ENCODE measurements around the gene TXN2. TPM values are rescaled to one million over a fixed set of nuclear protein-coding genes. Genes with fewer than 3 reads are reported as not detected.
A peak's percentile ranks its signal among the peaks of the same experiment; 100 is the strongest.

Gene TXN2
- total RNA-seq, 1 donor: 17.4 TPM

DNA sequence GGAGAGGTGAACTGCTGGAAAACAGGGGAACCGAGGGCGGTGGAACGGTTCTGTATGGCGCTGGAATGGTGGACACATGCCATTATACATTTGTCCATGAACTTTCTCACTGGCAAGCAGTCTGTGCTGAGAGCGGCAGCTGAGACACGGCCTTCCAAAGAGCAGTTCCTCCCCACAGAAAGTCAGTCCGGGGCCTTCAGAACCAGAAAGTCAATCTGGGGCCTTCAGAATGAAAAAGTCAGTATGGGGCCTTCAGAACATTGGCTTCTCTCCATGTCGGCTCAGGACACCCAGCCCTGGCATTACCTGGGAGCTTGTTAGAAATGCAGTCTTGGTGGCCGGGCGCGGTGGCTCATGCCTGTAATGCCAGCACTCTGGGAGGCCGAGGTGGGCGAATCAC, 8.8 kb downstream of the TXN2 start:
- peaks cover 43% of the 10 kb centered on the region for H3K36me3 ChIP-seq (ENCODE audit: insufficient read depth, low read length)

DNA sequence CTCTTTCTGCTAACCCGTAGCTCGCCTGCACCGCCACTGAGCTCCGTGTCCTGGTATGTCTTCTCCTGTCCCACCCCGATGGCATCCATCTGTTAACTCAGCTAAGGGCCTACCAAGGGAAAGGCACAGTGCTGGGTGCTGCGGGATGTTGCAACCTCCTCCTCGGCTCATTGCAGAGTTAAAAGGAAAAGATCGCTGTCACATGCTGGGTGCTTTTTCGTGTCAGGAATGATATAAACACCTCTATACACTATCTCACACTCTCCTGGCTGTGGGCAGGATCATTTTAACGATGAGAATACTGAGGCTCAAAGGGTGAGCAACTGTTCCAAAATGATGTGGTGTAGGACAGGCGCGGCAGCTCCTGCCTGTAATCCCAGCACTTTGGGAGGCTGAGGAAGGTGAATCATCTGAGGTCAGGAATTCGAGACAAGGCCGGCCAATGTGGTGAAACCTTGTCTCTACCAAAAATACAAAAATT, 10.1 kb downstream of the TXN2 start:
- peak overlapping the region; percentile 96 for H3K27ac ChIP-seq (ENCODE audit: low read depth, low read length)
- H3K79me2 ChIP-seq (ENCODE audit: insufficient read depth, low read length): peaks cover 19% of the 10 kb centered on the region
- no peak overlapping the region for H3K4me3 ChIP-seq (ENCODE audit: insufficient read depth, low read length)
- no peak overlapping the region for H2AFZ ChIP-seq (ENCODE audit: low read length)
- TF ChIP-seq, protein P1, sequence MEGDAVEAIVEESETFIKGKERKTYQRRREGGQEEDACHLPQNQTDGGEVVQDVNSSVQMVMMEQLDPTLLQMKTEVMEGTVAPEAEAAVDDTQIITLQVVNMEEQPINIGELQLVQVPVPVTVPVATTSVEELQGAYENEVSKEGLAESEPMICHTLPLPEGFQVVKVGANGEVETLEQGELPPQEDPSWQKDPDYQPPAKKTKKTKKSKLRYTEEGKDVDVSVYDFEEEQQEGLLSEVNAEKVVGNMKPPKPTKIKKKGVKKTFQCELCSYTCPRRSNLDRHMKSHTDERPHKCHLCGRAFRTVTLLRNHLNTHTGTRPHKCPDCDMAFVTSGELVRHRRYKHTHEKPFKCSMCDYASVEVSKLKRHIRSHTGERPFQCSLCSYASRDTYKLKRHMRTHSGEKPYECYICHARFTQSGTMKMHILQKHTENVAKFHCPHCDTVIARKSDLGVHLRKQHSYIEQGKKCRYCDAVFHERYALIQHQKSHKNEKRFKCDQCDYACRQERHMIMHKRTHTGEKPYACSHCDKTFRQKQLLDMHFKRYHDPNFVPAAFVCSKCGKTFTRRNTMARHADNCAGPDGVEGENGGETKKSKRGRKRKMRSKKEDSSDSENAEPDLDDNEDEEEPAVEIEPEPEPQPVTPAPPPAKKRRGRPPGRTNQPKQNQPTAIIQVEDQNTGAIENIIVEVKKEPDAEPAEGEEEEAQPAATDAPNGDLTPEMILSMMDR (IDR thresholded peaks at IDR 0.05; ENCODE audit: extremely low read depth, low read depth, low read length): no peak
- H3K4me1 ChIP-seq (ENCODE audit: insufficient read depth, low read length): peaks cover 56% of the 10 kb centered on the region
- no peaks in the 10 kb centered on the region for H3K9me3 ChIP-seq (ENCODE audit: low read depth, low read length)
- no peaks in the 10 kb centered on the region for H3K27me3 ChIP-seq (ENCODE audit: insufficient read depth, low read length)
- H4K20me1 ChIP-seq (ENCODE audit: insufficient read depth, low read length): peaks cover 5% of the 10 kb centered on the region
- DNase-seq (ENCODE audit: insufficient read length, low spot score, missing footprints): no peak
- peaks cover 33% of the 10 kb centered on the region for H3K36me3 ChIP-seq (ENCODE audit: insufficient read depth, low read length)
- H3K4me2 ChIP-seq (ENCODE audit: insufficient read depth, low read length): peak overlapping the region; percentile 49

More for the DNA sequence above, 8.8 kb downstream of the TXN2 start:
- Histone ChIP-seq H3K9me3 (ENCODE audit: low read depth, low read length) (no peaks in the 10 kb centered on the region), H4K20me1 (ENCODE audit: insufficient read depth, low read length) (peaks cover 5% of the 10 kb centered on the region), H2AFZ (ENCODE audit: low read length) (no peak overlapping the region), H3K27ac (ENCODE audit: low read depth, low read length) (peak overlapping the region; percentile 96), H3K4me2 (ENCODE audit: insufficient read depth, low read length) (no peak overlapping the region), H3K27me3 (ENCODE audit: insufficient read depth, low read length) (no peaks in the 10 kb centered on the region), H3K4me1 (ENCODE audit: insufficient read depth, low read length) (peaks cover 44% of the 10 kb centered on the region), H3K4me3 (ENCODE audit: insufficient read depth, low read length) (no peak overlapping the region), H3K79me2 (ENCODE audit: insufficient read depth, low read length) (peaks cover 20% of the 10 kb centered on the region)
- TF ChIP-seq, protein P1 (IDR thresholded peaks at IDR 0.05; ENCODE audit: extremely low read depth, low read depth, low read length): no peak
- no peak for DNase-seq (ENCODE audit: insufficient read length, low spot score, missing footprints)

DNA sequence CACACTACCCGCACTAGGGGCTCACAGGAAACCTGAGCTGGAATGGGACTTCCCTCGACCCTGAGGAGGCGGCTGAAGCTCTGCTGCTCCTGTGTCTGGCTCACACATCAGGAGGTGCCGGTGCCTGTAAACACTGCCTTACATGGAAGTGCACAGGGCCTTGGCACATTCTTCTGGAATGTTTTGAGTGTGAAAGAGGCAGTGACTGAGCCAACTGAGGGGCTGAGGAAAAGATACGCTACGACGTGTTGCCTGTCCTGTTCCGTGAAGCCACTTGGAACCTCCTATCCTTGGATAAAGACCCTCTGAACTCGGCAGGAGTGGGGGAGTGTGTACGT, 10.5 kb downstream of the TXN2 start:
- TF ChIP-seq, protein P1 (IDR thresholded peaks at IDR 0.05; ENCODE audit: extremely low read depth, low read depth, low read length): no peak
- no peaks in the 10 kb centered on the region for H3K27me3 ChIP-seq (ENCODE audit: insufficient read depth, low read length)
- DNase-seq (ENCODE audit: insufficient read length, low spot score, missing footprints): no peak
- H2AFZ ChIP-seq (ENCODE audit: low read length): no peak overlapping the region
- peak overlapping the region; percentile 96 for H3K27ac ChIP-seq (ENCODE audit: low read depth, low read length)
- no peaks in the 10 kb centered on the region for H3K9me3 ChIP-seq (ENCODE audit: low read depth, low read length)
- peaks cover 31% of the 10 kb centered on the region for H3K36me3 ChIP-seq (ENCODE audit: insufficient read depth, low read length)
- peak overlapping the region; percentile 49 for H3K4me2 ChIP-seq (ENCODE audit: insufficient read depth, low read length)
- peaks cover 5% of the 10 kb centered on the region for H4K20me1 ChIP-seq (ENCODE audit: insufficient read depth, low read length)
- peaks cover 19% of the 10 kb centered on the region for H3K79me2 ChIP-seq (ENCODE audit: insufficient read depth, low read length)
- H3K4me1 ChIP-seq (ENCODE audit: insufficient read depth, low read length): peaks cover 59% of the 10 kb centered on the region
- no peak overlapping the region for H3K4me3 ChIP-seq (ENCODE audit: insufficient read depth, low read length)

DNA sequence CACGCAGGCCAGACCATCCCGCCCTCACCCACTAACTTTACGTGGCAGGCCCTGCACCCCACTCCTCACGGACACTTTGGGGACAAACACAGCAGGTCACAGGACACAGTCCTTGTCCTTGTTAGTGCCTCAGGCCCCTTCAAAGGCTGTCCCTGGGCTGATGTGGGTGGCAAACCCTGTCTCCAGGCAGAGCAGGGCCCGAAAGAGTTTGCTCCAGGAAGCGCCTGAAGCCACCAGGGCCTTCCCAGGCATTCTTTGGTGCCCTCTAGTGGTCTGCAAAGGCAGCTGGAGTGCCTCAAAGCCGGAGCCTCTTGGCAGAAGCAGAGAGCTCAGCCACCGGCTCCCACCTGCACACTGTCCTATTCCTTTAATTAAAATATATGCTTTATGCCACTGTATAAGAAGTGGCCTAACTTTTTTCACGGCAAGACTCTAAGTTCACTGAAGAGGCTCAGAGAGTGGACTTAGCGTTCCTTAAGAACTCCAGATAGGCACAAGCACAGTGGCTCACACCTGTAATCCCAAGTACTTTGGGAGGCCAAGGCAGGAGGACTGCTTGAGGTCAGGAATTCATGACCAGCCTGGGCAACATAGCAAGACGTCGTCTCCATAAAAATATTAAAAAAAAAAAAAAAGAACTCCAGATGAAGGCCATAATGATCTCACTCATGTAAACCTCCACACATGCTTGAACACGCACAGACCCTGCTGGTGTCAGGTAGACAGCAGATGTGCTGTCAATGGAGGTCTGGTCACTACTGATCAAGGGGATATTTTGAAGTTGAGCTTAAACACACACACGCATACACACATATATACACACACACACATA, 11.1 kb downstream of the TXN2 start:
- H2AFZ ChIP-seq (ENCODE audit: low read length): no peak overlapping the region
- TF ChIP-seq, protein P1 (IDR thresholded peaks at IDR 0.05; ENCODE audit: extremely low read depth, low read depth, low read length): peak; percentile 96
- H3K4me2 ChIP-seq (ENCODE audit: insufficient read depth, low read length): peak overlapping the region; percentile 49
- H4K20me1 ChIP-seq (ENCODE audit: insufficient read depth, low read length): peaks cover 5% of the 10 kb centered on the region
- H3K9me3 ChIP-seq (ENCODE audit: low read depth, low read length): no peaks in the 10 kb centered on the region
- DNase-seq (ENCODE audit: insufficient read length, low spot score, missing footprints): peak; percentile 94
- peak overlapping the region; percentile 96 for H3K27ac ChIP-seq (ENCODE audit: low read depth, low read length)
- no peaks in the 10 kb centered on the region for H3K27me3 ChIP-seq (ENCODE audit: insufficient read depth, low read length)
- H3K79me2 ChIP-seq (ENCODE audit: insufficient read depth, low read length): peaks cover 19% of the 10 kb centered on the region
- H3K4me1 ChIP-seq (ENCODE audit: insufficient read depth, low read length): peaks cover 65% of the 10 kb centered on the region
- H3K4me3 ChIP-seq (ENCODE audit: insufficient read depth, low read length): no peak overlapping the region
- peaks cover 25% of the 10 kb centered on the region for H3K36me3 ChIP-seq (ENCODE audit: insufficient read depth, low read length)

Data from osteoblast (primary cell).